OCI-LY1 (cell line): ENCODE measurements around the gene FARS2.

Source experiments
- H2AFZ ChIP-seq: fragments of 200-600 bp; sonication (generic), shearing (Covaris generic); 2 replicates; pipeline ENCODE4 v1.6.0; 2014; ENCODE audit warnings: antibody characterized with exemption, mild to moderate bottlenecking, low read length
- H3F3A ChIP-seq: fragments of 200-600 bp; sonication (generic), shearing (Covaris generic); 2 replicates; pipeline ENCODE4 v1.6.0; 2014; ENCODE audit warnings: mild to moderate bottlenecking, antibody characterized with exemption, low read length, moderate library complexity; ENCODE audit not compliant: insufficient read depth
- H3K27ac ChIP-seq: fragments of 200-600 bp; sonication (generic); 2 replicates; pipeline ENCODE4 v1.5.1; 2014; ENCODE audit warnings: low read length, mixed run types, mild to moderate bottlenecking, low read depth; ENCODE audit not compliant: poor library complexity, severe bottlenecking
- H3K27me3 ChIP-seq: fragments of 200-600 bp; sonication (generic); 2 replicates; pipeline ENCODE4 v1.6.0; 2014; ENCODE audit warnings: antibody characterized with exemption, mild to moderate bottlenecking, low read length, moderate library complexity; ENCODE audit not compliant: insufficient read depth
- H3K36me3 ChIP-seq: fragments of 200-600 bp; sonication (generic); 2 replicates; pipeline ENCODE4 v1.6.1; 2014; ENCODE audit warnings: mild to moderate bottlenecking, antibody characterized with exemption, low read length, moderate library complexity, mixed read lengths; ENCODE audit not compliant: insufficient read depth
- H3K4me1 ChIP-seq: fragments of 200-600 bp; sonication (generic); 2 replicates; pipeline ENCODE4 v1.5.1; 2014; ENCODE audit warnings: mild to moderate bottlenecking, low read length, moderate library complexity; ENCODE audit not compliant: insufficient read depth, severe bottlenecking
- H3K4me2 ChIP-seq: fragments of 200-600 bp; sonication (generic), shearing (Covaris generic); 2 replicates; pipeline ENCODE4 v1.6.1; 2014; ENCODE audit warnings: low read length
- H3K4me3 ChIP-seq: fragments of 200-600 bp; sonication (generic); 2 replicates; pipeline ENCODE4 v1.5.1; 2014; ENCODE audit warnings: low read length, low read depth, mild to moderate bottlenecking, mixed read lengths; ENCODE audit not compliant: poor library complexity, severe bottlenecking
- H3K79me2 ChIP-seq: fragments of 200-600 bp; shearing (Covaris generic); 2 replicates; pipeline ENCODE4 v1.6.1; 2016; ENCODE audit warnings: mixed run types, low read length, mixed read lengths; ENCODE audit not compliant: insufficient read depth
- H3K9ac ChIP-seq: fragments of 200-600 bp; sonication (generic), shearing (Covaris generic); 2 replicates; pipeline ENCODE4 v1.6.1; 2014; ENCODE audit warnings: mild to moderate bottlenecking, low read length, mixed read lengths
- H3K9me2 ChIP-seq: fragments of 200-600 bp; sonication (generic), shearing (Covaris generic); 2 replicates; pipeline ENCODE4 v1.6.1; 2014; ENCODE audit warnings: low read depth, mild to moderate bottlenecking, low read length, mixed read lengths
- H3K9me3 ChIP-seq: fragments of 200-600 bp; shearing (Covaris generic); 2 replicates; pipeline ENCODE4 v1.6.1; 2014; ENCODE audit warnings: low read length, mixed read lengths
- H4K20me1 ChIP-seq: fragments of 200-600 bp; sonication (generic), shearing (Covaris generic); 2 replicates; pipeline ENCODE4 v1.6.0; 2016; ENCODE audit warnings: mild to moderate bottlenecking, low read length; ENCODE audit not compliant: insufficient read depth
- EZH2 ChIP-seq: fragments of 200-600 bp; sonication (generic), shearing (Covaris generic); IDR thresholded peaks from 2 replicates; pipeline ENCODE4 v1.8.0; 2017; ENCODE audit warnings: borderline replicate concordance, mixed run types, mild to moderate bottlenecking, antibody characterized with exemption, low read length, moderate library complexity, mixed read lengths
- TF ChIP-seq, protein P1 (sequence below): fragments of 200-600 bp; sonication (generic), shearing (Covaris generic); IDR thresholded peaks from 2 replicates; pipeline ENCODE4 v1.5.1; 2017; ENCODE audit warnings: mild to moderate bottlenecking, antibody characterized with exemption, low read length, moderate library complexity, mixed read lengths

FARS2 gene

DNA sequence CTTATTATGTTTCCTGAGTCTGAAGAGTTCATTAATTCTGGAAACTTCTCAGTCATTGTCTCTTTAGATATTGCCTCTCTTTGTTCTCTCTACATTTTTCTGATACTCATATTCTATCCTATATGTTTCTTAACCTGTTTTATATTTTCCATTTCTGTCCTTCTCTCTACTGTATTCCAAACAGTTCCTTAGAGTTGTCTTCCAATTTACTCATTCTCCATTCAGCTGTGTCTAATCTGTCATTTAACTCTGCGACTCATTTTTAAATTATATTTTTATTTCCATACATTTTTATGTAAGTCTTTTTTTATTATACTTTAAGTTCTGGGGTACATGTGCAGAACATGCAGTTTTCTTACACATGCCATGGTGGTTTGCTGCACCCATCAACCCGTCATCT lies 493.6 kb downstream of the FARS2 start:
- Histone ChIP-seq H3K4me1 (no peaks in the 10 kb centered on the region), H3K4me2 (no peak overlapping the region), H3F3A (no peaks in the 10 kb centered on the region), H3K4me3 (no peak overlapping the region), H3K9ac (no peak overlapping the region), H3K9me2 (no peaks in the 10 kb centered on the region), H4K20me1 (no peaks in the 10 kb centered on the region), H3K27me3 (no peaks in the 10 kb centered on the region), H2AFZ (no peak overlapping the region), H3K79me2 (no peaks in the 10 kb centered on the region), H3K36me3 (0 out of 2 replicates have a peak, but pooled peaks cover 3% of the 10 kb centered on the region), H3K9me3 (peaks cover 11% of the 10 kb centered on the region), H3K27ac (no peak overlapping the region)
- TF ChIP-seq EZH2: no peak
- TF ChIP-seq, protein P1, sequence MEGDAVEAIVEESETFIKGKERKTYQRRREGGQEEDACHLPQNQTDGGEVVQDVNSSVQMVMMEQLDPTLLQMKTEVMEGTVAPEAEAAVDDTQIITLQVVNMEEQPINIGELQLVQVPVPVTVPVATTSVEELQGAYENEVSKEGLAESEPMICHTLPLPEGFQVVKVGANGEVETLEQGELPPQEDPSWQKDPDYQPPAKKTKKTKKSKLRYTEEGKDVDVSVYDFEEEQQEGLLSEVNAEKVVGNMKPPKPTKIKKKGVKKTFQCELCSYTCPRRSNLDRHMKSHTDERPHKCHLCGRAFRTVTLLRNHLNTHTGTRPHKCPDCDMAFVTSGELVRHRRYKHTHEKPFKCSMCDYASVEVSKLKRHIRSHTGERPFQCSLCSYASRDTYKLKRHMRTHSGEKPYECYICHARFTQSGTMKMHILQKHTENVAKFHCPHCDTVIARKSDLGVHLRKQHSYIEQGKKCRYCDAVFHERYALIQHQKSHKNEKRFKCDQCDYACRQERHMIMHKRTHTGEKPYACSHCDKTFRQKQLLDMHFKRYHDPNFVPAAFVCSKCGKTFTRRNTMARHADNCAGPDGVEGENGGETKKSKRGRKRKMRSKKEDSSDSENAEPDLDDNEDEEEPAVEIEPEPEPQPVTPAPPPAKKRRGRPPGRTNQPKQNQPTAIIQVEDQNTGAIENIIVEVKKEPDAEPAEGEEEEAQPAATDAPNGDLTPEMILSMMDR: no peak

DNA sequence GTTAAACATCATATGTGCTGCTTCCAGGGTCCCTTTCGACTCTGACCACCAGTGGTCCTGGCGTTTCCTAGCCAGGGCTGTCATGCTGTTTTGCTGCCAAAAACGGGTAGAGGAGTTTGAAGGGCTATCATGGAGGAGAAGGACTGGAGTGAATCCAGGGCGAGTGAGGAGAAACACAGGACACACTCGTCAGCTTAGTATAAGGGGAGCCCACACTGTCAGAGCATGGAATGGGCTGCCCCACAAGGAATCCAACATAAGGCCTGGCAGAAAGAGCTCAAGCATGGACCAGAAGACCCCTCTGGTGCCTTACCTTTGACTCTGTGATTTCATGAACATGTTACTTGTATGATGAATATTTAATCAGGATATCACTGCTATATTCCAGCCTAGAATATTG lies 498.3 kb downstream of the FARS2 start:
- H3F3A ChIP-seq: no peaks in the 10 kb centered on the region
- H3K4me1 ChIP-seq: peaks cover 10% of the 10 kb centered on the region
- H3K27ac ChIP-seq: no peak overlapping the region
- H3K36me3 ChIP-seq: no peaks in the 10 kb centered on the region
- H4K20me1 ChIP-seq: no peaks in the 10 kb centered on the region
- H3K79me2 ChIP-seq: no peaks in the 10 kb centered on the region
- TF ChIP-seq EZH2: no peak
- TF ChIP-seq, protein P1: no peak
- no peak overlapping the region for H3K4me2 ChIP-seq
- no peaks in the 10 kb centered on the region for H3K9me2 ChIP-seq
- H3K4me3 ChIP-seq: no peak overlapping the region
- H3K9me3 ChIP-seq: peaks cover 5% of the 10 kb centered on the region; the same call in 1 of the 2 replicates
- H3K9ac ChIP-seq: no peak overlapping the region
- no peak overlapping the region for H2AFZ ChIP-seq
- no peaks in the 10 kb centered on the region for H3K27me3 ChIP-seq

DNA sequence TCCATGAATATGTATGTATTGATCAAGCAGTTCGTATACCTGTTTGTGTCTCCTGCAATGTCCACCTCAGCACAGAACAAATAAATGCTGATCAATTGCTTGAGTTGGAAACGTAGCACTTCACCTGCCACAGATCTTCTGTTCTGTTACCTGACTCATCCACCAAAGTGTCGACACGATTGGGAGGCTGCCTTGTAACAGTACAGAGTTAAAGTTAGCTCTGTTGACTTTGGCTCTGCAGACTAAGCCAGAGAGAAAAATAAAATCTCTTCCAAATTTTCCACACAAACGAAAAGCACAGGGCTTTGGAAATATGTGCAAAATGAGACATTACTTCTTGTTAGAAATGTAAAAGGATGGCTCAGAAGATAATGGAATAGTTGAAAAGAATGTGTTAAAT lies 500.1 kb downstream of the FARS2 start:
- no peak overlapping the region for H3K27ac ChIP-seq
- no peaks in the 10 kb centered on the region for H3F3A ChIP-seq
- peaks cover 27% of the 10 kb centered on the region for H3K4me1 ChIP-seq
- no peaks in the 10 kb centered on the region for H4K20me1 ChIP-seq
- H3K79me2 ChIP-seq: no peaks in the 10 kb centered on the region
- no peaks in the 10 kb centered on the region for H3K36me3 ChIP-seq
- no peak overlapping the region for H3K9ac ChIP-seq
- no peaks in the 10 kb centered on the region for H3K27me3 ChIP-seq
- TF ChIP-seq, protein P1: no peak
- TF ChIP-seq EZH2: no peak
- no peak overlapping the region for H2AFZ ChIP-seq
- H3K4me2 ChIP-seq: no peak overlapping the region
- no peaks in the 10 kb centered on the region for H3K9me2 ChIP-seq
- H3K9me3 ChIP-seq: peaks cover 2% of the 10 kb centered on the region; the same call in 1 of the 2 replicates
- H3K4me3 ChIP-seq: no peak overlapping the region
